ENCODE measurements around the gene DYSF.

DYSF gene

DNA sequence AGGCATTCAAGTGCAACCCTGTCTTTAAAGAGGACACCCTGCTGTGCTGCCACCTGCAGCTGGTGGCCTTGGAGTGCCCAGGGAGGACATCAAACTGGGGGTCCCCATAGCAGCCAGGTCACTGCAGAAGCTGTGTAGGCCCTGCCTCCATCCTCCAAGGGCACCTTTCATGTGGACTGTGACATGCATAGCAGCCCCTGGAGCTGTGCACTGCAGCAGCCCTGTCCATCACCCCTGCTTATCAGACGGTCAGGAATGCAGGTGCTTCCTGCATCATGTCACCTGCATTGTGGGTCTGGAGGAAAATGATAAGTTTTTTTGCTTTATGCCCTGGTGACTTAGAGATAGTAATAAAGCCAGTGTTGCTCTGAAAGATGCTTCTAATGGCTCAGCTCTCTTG is 155.7 kb downstream of the DYSF start:
- Histone ChIP-seq H3K9me3 (ENCODE audit: control insufficient read depth, insufficient read depth, low read length) (no peaks in the 10 kb centered on the region), H3K4me2 (ENCODE audit: low read length) (no peak overlapping the region), H3K4me3 (ENCODE audit: low read length) (no peak overlapping the region), H3K79me2 (ENCODE audit: control insufficient read depth, low read length) (no peaks in the 10 kb centered on the region), H3K27ac (ENCODE audit: low read depth, low read length) (no peak overlapping the region), H3K9me2 (replicated peaks; ENCODE audit: control insufficient read depth, low read length) (no peaks in the 10 kb centered on the region), H4K20me1 (ENCODE audit: control insufficient read depth, insufficient read depth, low read depth, low read length) (no peaks in the 10 kb centered on the region), H3K36me3 (ENCODE audit: control insufficient read depth, low read length) (no peaks in the 10 kb centered on the region), H3K27me3 (ENCODE audit: control insufficient read depth, low read length) (no peaks in the 10 kb centered on the region), H3F3A (ENCODE audit: control insufficient read depth, insufficient read depth) (no peaks in the 10 kb centered on the region), H3K4me1 (ENCODE audit: control insufficient read depth, low read length) (no peaks in the 10 kb centered on the region)
- TF ChIP-seq EZH2phosphoT487 (IDR thresholded peaks at IDR 0.05; ENCODE audit: borderline replicate concordance, low read length): no peak
- TF ChIP-seq, protein P1, sequence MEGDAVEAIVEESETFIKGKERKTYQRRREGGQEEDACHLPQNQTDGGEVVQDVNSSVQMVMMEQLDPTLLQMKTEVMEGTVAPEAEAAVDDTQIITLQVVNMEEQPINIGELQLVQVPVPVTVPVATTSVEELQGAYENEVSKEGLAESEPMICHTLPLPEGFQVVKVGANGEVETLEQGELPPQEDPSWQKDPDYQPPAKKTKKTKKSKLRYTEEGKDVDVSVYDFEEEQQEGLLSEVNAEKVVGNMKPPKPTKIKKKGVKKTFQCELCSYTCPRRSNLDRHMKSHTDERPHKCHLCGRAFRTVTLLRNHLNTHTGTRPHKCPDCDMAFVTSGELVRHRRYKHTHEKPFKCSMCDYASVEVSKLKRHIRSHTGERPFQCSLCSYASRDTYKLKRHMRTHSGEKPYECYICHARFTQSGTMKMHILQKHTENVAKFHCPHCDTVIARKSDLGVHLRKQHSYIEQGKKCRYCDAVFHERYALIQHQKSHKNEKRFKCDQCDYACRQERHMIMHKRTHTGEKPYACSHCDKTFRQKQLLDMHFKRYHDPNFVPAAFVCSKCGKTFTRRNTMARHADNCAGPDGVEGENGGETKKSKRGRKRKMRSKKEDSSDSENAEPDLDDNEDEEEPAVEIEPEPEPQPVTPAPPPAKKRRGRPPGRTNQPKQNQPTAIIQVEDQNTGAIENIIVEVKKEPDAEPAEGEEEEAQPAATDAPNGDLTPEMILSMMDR (IDR thresholded peaks at IDR 0.05; ENCODE audit: low read depth, low read length, poor library complexity, severe bottlenecking): no peak

DNA sequence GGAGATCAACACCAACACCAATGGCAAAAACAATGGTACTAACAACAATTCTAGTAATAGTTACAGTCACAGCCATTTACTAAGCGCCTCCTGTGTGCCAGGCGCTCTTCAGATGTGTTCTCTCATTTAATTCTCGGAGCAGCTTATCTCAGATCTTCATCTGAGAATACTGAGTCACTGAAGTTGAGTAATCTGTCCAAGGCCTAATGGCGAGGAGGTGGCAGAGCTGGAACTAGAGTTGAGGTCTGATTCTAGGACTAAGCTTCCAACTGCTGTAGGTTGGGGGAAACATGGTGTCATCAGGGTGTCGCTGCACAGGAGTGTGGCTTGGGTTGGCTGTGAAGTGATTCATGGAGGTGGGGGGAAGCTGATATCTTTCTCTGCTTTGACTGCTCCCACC is 156.1 kb downstream of the DYSF start:
- H4K20me1 ChIP-seq (ENCODE audit: control insufficient read depth, insufficient read depth, low read depth, low read length): no peaks in the 10 kb centered on the region
- no peaks in the 10 kb centered on the region for H3K27me3 ChIP-seq (ENCODE audit: control insufficient read depth, low read length)
- no peak overlapping the region for H3K27ac ChIP-seq (ENCODE audit: low read depth, low read length)
- H3K79me2 ChIP-seq (ENCODE audit: control insufficient read depth, low read length): no peaks in the 10 kb centered on the region
- no peak overlapping the region for H3K4me2 ChIP-seq (ENCODE audit: low read length)
- no peaks in the 10 kb centered on the region for H3K4me1 ChIP-seq (ENCODE audit: control insufficient read depth, low read length)
- H3K9me3 ChIP-seq (ENCODE audit: control insufficient read depth, insufficient read depth, low read length): no peaks in the 10 kb centered on the region
- TF ChIP-seq, protein P1 (IDR thresholded peaks at IDR 0.05; ENCODE audit: low read depth, low read length, poor library complexity, severe bottlenecking): no peak
- no peak for TF ChIP-seq EZH2phosphoT487 (IDR thresholded peaks at IDR 0.05; ENCODE audit: borderline replicate concordance, low read length)
- H3K36me3 ChIP-seq (ENCODE audit: control insufficient read depth, low read length): no peaks in the 10 kb centered on the region
- H3F3A ChIP-seq (ENCODE audit: control insufficient read depth, insufficient read depth): no peaks in the 10 kb centered on the region
- H3K4me3 ChIP-seq (ENCODE audit: low read length): no peak overlapping the region
- no peaks in the 10 kb centered on the region for H3K9me2 ChIP-seq (replicated peaks; ENCODE audit: control insufficient read depth, low read length)

DNA sequence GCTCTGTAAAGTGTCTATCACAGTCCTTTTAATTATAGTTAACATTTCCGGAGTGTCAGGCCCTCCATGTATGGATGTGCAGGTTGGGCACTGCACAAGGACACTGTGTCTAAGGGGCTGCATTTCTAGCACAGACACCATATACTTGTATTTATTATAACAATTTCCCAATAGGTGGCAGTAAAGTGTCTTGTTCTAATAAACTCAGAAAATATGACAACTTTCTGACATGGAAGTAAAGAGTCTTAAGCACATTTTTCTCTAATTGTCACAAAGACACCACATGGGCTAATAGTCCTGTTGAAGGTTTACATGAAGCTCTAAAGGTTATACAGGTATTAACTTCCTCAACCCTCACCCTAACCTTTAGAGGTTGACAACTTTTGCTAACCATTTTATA is 156.6 kb downstream of the DYSF start:
- Histone ChIP-seq H3K9me2 (replicated peaks; ENCODE audit: control insufficient read depth, low read length) (no peaks in the 10 kb centered on the region), H3K36me3 (ENCODE audit: control insufficient read depth, low read length) (no peaks in the 10 kb centered on the region), H3K79me2 (ENCODE audit: control insufficient read depth, low read length) (no peaks in the 10 kb centered on the region), H3K27me3 (ENCODE audit: control insufficient read depth, low read length) (no peaks in the 10 kb centered on the region), H3K4me1 (ENCODE audit: control insufficient read depth, low read length) (no peaks in the 10 kb centered on the region), H4K20me1 (ENCODE audit: control insufficient read depth, insufficient read depth, low read depth, low read length) (no peaks in the 10 kb centered on the region), H3K9me3 (ENCODE audit: control insufficient read depth, insufficient read depth, low read length) (no peaks in the 10 kb centered on the region), H3F3A (ENCODE audit: control insufficient read depth, insufficient read depth) (no peaks in the 10 kb centered on the region), H3K27ac (ENCODE audit: low read depth, low read length) (no peak overlapping the region), H3K4me3 (ENCODE audit: low read length) (no peak overlapping the region), H3K4me2 (ENCODE audit: low read length) (no peak overlapping the region)
- TF ChIP-seq, protein P1 (IDR thresholded peaks at IDR 0.05; ENCODE audit: low read depth, low read length, poor library complexity, severe bottlenecking): peak; percentile 48
- TF ChIP-seq EZH2phosphoT487 (IDR thresholded peaks at IDR 0.05; ENCODE audit: borderline replicate concordance, low read length): no peak

DNA sequence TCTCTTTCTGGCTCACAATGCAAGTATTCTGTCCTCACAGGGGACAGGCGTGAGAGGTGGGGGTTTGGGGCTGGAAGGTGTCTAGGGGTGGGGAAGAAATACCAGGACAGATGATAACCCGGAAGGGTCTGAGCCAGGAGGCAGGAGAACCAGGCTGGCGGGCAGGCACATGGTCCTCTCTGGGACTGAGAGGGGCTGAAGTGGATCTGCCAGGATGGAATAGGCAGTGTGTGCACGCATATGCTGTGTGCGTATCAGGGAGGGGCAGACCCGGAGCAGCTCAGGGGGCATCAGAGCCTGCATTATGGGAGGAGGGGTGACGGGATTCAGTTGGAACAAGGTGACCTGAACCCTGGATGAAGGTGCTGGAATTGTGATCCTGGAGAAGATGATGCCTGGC is 157.3 kb downstream of the DYSF start:
- no peaks in the 10 kb centered on the region for H3K27me3 ChIP-seq (ENCODE audit: control insufficient read depth, low read length)
- H3K9me2 ChIP-seq (replicated peaks; ENCODE audit: control insufficient read depth, low read length): no peaks in the 10 kb centered on the region
- H3K9me3 ChIP-seq (ENCODE audit: control insufficient read depth, insufficient read depth, low read length): no peaks in the 10 kb centered on the region
- H3K4me3 ChIP-seq (ENCODE audit: low read length): no peak overlapping the region
- H3K79me2 ChIP-seq (ENCODE audit: control insufficient read depth, low read length): no peaks in the 10 kb centered on the region
- TF ChIP-seq EZH2phosphoT487 (IDR thresholded peaks at IDR 0.05; ENCODE audit: borderline replicate concordance, low read length): no peak
- H3K4me2 ChIP-seq (ENCODE audit: low read length): no peak overlapping the region
- no peaks in the 10 kb centered on the region for H4K20me1 ChIP-seq (ENCODE audit: control insufficient read depth, insufficient read depth, low read depth, low read length)
- no peak overlapping the region for H3K27ac ChIP-seq (ENCODE audit: low read depth, low read length)
- no peaks in the 10 kb centered on the region for H3F3A ChIP-seq (ENCODE audit: control insufficient read depth, insufficient read depth)
- H3K4me1 ChIP-seq (ENCODE audit: control insufficient read depth, low read length): no peaks in the 10 kb centered on the region
- H3K36me3 ChIP-seq (ENCODE audit: control insufficient read depth, low read length): no peaks in the 10 kb centered on the region
